ENCODE data around the gene SPNS2. TPM values are rescaled to one million over a fixed set of nuclear protein-coding genes. Genes with fewer than 3 reads are reported as not detected.

Gene SPNS2
- total RNA-seq, 1 experiment from 2014 or later = 0.33 TPM

GRCh38 chr17:4514779-4515178, 16.1 kb downstream of the SPNS2 start:
- H4K5ac ChIP-seq (ENCODE audit: insufficient read length, low read depth, low read length) = no peak overlapping the region
- no peaks in the 10 kb centered on the region for H3K36me3 Mint-ChIP-seq (ENCODE audit: insufficient read depth in 1 of 3, low read depth in 3 of 3)
- no peak overlapping the region for H2BK5ac ChIP-seq (ENCODE audit: insufficient read length, low read length)
- H3K79me1 ChIP-seq (ENCODE audit: insufficient read depth, low read depth, low read length, poor library complexity, severe bottlenecking) = no peaks in the 10 kb centered on the region
- H2AFZ ChIP-seq (ENCODE audit: low read length) = no peak overlapping the region
- TF ChIP-seq CTCF (conservative IDR thresholded peaks at IDR 0.05) = no peak
- H2BK120ac ChIP-seq (ENCODE audit: low read depth, low read length, poor library complexity, severe bottlenecking) = no peak overlapping the region
- WGBS (ENCODE audit: extremely low coverage, insufficient read length, low lambda C conversion rate) = no CpG with 5 or more reads among the region's 11 CpGs
- H3K9me3 Mint-ChIP-seq = no peaks in the 10 kb centered on the region; a peak in 1 of 5 replicates
- H3K56ac ChIP-seq (ENCODE audit: insufficient read length, low read depth, low read length) = no peak overlapping the region
- H3K27ac Mint-ChIP-seq = no peak overlapping the region
- no peak overlapping the region for H2BK12ac ChIP-seq (ENCODE audit: insufficient read length, low read depth, low read length)
- H3K23ac ChIP-seq (ENCODE audit: insufficient read length, low read depth, low read length) = no peak overlapping the region
- no peak overlapping the region for H3K18ac ChIP-seq (ENCODE audit: insufficient read length, low read depth, low read length)
- no peak overlapping the region for H2BK20ac ChIP-seq (ENCODE audit: low read depth, low read length, poor library complexity, severe bottlenecking)
- no peak overlapping the region for H3K4me2 ChIP-seq (ENCODE audit: insufficient read depth, insufficient read length, low read length)
- no peak overlapping the region for H3K4me3 Mint-ChIP-seq
- DNase-seq = no peak
- H3K27me3 ChIP-seq (ENCODE audit: insufficient read depth, low read length) = no peaks in the 10 kb centered on the region
- no peaks in the 10 kb centered on the region for H4K20me1 ChIP-seq (ENCODE audit: control insufficient read depth, insufficient read depth, insufficient read length)
- no peaks in the 10 kb centered on the region for H3K23me2 ChIP-seq (ENCODE audit: insufficient read length, low read depth, low read length, poor library complexity, severe bottlenecking)
- no peak overlapping the region for H4K91ac ChIP-seq (ENCODE audit: insufficient read length, low read depth, low read length)
- no peak overlapping the region for H3K27ac ChIP-seq (ENCODE audit: insufficient read length, low read depth, low read length)
- H3K4me1 Mint-ChIP-seq = peaks cover 7 to 22% of the 10 kb centered on the region in 2 experiments
- H3K9ac ChIP-seq (ENCODE audit: extremely low read depth, insufficient read length, low read length) = no peak overlapping the region
- no peak overlapping the region for H3K14ac ChIP-seq (ENCODE audit: insufficient read depth, low read length)
- no peak overlapping the region for H3T11ph ChIP-seq (ENCODE audit: low read length)
- H4K8ac ChIP-seq (replicated peaks; ENCODE audit: insufficient read length, low read depth, low read length) = no peak overlapping the region
- H3K4ac ChIP-seq (ENCODE audit: low read depth, low read length) = no peak overlapping the region
- no peaks in the 10 kb centered on the region for H3K9me3 ChIP-seq (ENCODE audit: control insufficient read depth, low read depth, low read length)
- H3K79me2 ChIP-seq (ENCODE audit: insufficient read depth, low read length) = no peaks in the 10 kb centered on the region
- H2AK5ac ChIP-seq (ENCODE audit: insufficient read length, low read length) = no peak overlapping the region
- H2BK15ac ChIP-seq (ENCODE audit: low read depth, low read length) = no peak overlapping the region
- peaks cover 28% of the 10 kb centered on the region for H3K27me3 Mint-ChIP-seq (ENCODE audit: low read depth)
- H3K4me1 ChIP-seq (ENCODE audit: insufficient read depth, low read length) = no peaks in the 10 kb centered on the region
